ENCODE measurements around the gene RBM14. TPM values are rescaled to one million over a fixed set of nuclear protein-coding genes. Genes with fewer than 3 reads are reported as not detected.

Gene RBM14
- total and polyA plus RNA-seq, 2 donors (not counting 1 experiment from before 2014, with no cell fraction given): 52.4 to 244 TPM

- H4K20me1 ChIP-seq (ENCODE audit: control insufficient read depth, insufficient read depth, low read length, poor library complexity, severe bottlenecking): peaks cover 73% of the 10 kb centered on the region
- peaks cover 6 to 50% of the 10 kb centered on the region in 2 experiments for H3K36me3 ChIP-seq (replicated peaks in 1 of 2; ENCODE audit: control extremely low read depth in 1 of 2, control insufficient read depth in 1 of 2, extremely low read depth in 1 of 2, insufficient read depth in 2 of 2, low read length in 1 of 2)
- H3K27ac Mint-ChIP-seq: peak overlapping the region; percentile 66
- intact Hi-C loops (cut with micrococcal nuclease): no loop called here
- no peak overlapping the region for H2AFZ ChIP-seq (ENCODE audit: insufficient read depth, low read depth, low read length, poor library complexity, severe bottlenecking)
- H3K27me3 ChIP-seq (replicated peaks in 1 of 4; ENCODE audit: control extremely low read depth in 1 of 4, control insufficient read depth in 3 of 4, insufficient read depth in 4 of 4, low read length in 3 of 4): no peaks in the 10 kb centered on the region
- no peak overlapping the region for H3K9ac ChIP-seq (ENCODE audit: low read length)
- H3K4me3 Mint-ChIP-seq: no peak overlapping the region
- ATAC-seq (ENCODE audit: low read depth): no peak
- ChIA-PET POLR2A (no interaction called here), CTCF (no interaction called here)
- no peak overlapping the region for H3K27ac ChIP-seq (ENCODE audit: low read length in 2 of 2)
- no peak overlapping the region for H3K4me3 ChIP-seq (ENCODE audit: control extremely low read depth in 1 of 5, extremely low read depth in 1 of 5, insufficient read depth in 1 of 5, low read depth in 2 of 5, low read length in 4 of 5)
- H3K4me1 ChIP-seq (ENCODE audit: control insufficient read depth in 2 of 2, insufficient read depth in 2 of 2, low read length in 2 of 2): peaks cover 6 to 27% of the 10 kb centered on the region in 2 donors
- peaks cover 47% of the 10 kb centered on the region for H3K4me1 Mint-ChIP-seq
- no peaks in the 10 kb centered on the region for H3K27me3 Mint-ChIP-seq
- H3K4me2 ChIP-seq (replicated peaks; ENCODE audit: low read depth, low read length, poor library complexity, severe bottlenecking): peak overlapping the region; percentile 6
- H3K9me3 ChIP-seq (ENCODE audit: control extremely low read depth in 1 of 3, control insufficient read depth in 2 of 3, insufficient read depth in 1 of 3, low read length in 2 of 3): no peaks in the 10 kb centered on the region
- TF ChIP-seq, protein P1, sequence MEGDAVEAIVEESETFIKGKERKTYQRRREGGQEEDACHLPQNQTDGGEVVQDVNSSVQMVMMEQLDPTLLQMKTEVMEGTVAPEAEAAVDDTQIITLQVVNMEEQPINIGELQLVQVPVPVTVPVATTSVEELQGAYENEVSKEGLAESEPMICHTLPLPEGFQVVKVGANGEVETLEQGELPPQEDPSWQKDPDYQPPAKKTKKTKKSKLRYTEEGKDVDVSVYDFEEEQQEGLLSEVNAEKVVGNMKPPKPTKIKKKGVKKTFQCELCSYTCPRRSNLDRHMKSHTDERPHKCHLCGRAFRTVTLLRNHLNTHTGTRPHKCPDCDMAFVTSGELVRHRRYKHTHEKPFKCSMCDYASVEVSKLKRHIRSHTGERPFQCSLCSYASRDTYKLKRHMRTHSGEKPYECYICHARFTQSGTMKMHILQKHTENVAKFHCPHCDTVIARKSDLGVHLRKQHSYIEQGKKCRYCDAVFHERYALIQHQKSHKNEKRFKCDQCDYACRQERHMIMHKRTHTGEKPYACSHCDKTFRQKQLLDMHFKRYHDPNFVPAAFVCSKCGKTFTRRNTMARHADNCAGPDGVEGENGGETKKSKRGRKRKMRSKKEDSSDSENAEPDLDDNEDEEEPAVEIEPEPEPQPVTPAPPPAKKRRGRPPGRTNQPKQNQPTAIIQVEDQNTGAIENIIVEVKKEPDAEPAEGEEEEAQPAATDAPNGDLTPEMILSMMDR (IDR thresholded peaks at IDR 0.05): no peak
- no peak for TF ChIP-seq EZH2 (IDR thresholded peaks at IDR 0.05; ENCODE audit: borderline replicate concordance, insufficient read depth, low read depth, low read length, poor library complexity, severe bottlenecking)
- no peak for DNase-seq
- peaks cover 100% of the 10 kb centered on the region for H3K79me2 ChIP-seq (ENCODE audit: control insufficient read depth, insufficient read depth, low read length)
- 100% methylated on average over 4 of the region's 6 CpGs for whole genome bisulfite sequencing (ENCODE audit: insufficient coverage)
- no peaks in the 10 kb centered on the region for H3K9me3 Mint-ChIP-seq (ENCODE audit: insufficient read depth)
Measured at GRCh38 chr11:66631883-66632282, 15.5 kb downstream of the RBM14 start.

- Histone ChIP-seq H2AFZ (ENCODE audit: insufficient read depth, low read depth, low read length, poor library complexity, severe bottlenecking) (no peak overlapping the region), H3K4me3 (ENCODE audit: control extremely low read depth in 1 of 5, extremely low read depth in 1 of 5, insufficient read depth in 1 of 5, low read depth in 2 of 5, low read length in 4 of 5) (no peak overlapping the region), H3K4me1 (ENCODE audit: control insufficient read depth in 2 of 2, insufficient read depth in 2 of 2, low read length in 2 of 2) (peaks cover 14 to 32% of the 10 kb centered on the region in 2 donors), H3K9ac (ENCODE audit: low read length) (no peak overlapping the region), H3K9me3 (ENCODE audit: control extremely low read depth in 1 of 3, control insufficient read depth in 2 of 3, insufficient read depth in 1 of 3, low read length in 2 of 3) (no peaks in the 10 kb centered on the region), H3K79me2 (ENCODE audit: control insufficient read depth, insufficient read depth, low read length) (peaks cover 100% of the 10 kb centered on the region), H3K27me3 (replicated peaks in 1 of 4; ENCODE audit: control extremely low read depth in 1 of 4, control insufficient read depth in 3 of 4, insufficient read depth in 4 of 4, low read length in 3 of 4) (no peaks in the 10 kb centered on the region), H3K4me2 (replicated peaks; ENCODE audit: low read depth, low read length, poor library complexity, severe bottlenecking) (peak overlapping the region; percentile 8), H4K20me1 (ENCODE audit: control insufficient read depth, insufficient read depth, low read length, poor library complexity, severe bottlenecking) (peaks cover 73% of the 10 kb centered on the region), H3K36me3 (replicated peaks in 1 of 2; ENCODE audit: control extremely low read depth in 1 of 2, control insufficient read depth in 1 of 2, extremely low read depth in 1 of 2, insufficient read depth in 2 of 2, low read length in 1 of 2) (peaks cover 4 to 39% of the 10 kb centered on the region in 2 experiments), H3K27ac (ENCODE audit: low read length in 2 of 2) (no peak overlapping the region)
- CTCF ChIA-PET: interaction anchor here (1.0 to 1.3 kb wide), 2 partner anchors 11 to 16 kb away, joined by 3 read pairs; no protein-coding TSS in a partner anchor
- no peak for ATAC-seq (ENCODE audit: low read depth)
- POLR2A ChIA-PET: interaction anchor here (0.6 kb wide), 2 partner anchors 23 to 804 kb away, joined by 4 read pairs; no protein-coding TSS in a partner anchor
- no CpG with 5 or more reads among the region's 2 CpGs for WGBS (ENCODE audit: insufficient coverage)
- no peak for DNase-seq
- Mint-ChIP-seq H3K9me3 (ENCODE audit: insufficient read depth) (no peaks in the 10 kb centered on the region), H3K4me1 (peaks cover 51% of the 10 kb centered on the region), H3K4me3 (no peak overlapping the region), H3K27me3 (no peaks in the 10 kb centered on the region), H3K27ac (no peak overlapping the region)
- TF ChIP-seq, protein P1 (IDR thresholded peaks at IDR 0.05): no peak
- no peak for TF ChIP-seq EZH2 (IDR thresholded peaks at IDR 0.05; ENCODE audit: borderline replicate concordance, insufficient read depth, low read depth, low read length, poor library complexity, severe bottlenecking)
- intact Hi-C loops (cut with micrococcal nuclease): no loop called here
Measured at GRCh38 chr11:66632952-66633351, 16.5 kb downstream of the RBM14 start.

Data from B cell (primary cell).